HepG2 (cell line): ENCODE data around the gene C2orf15. TPM values are rescaled to one million over a fixed set of nuclear protein-coding genes. Genes with fewer than 3 reads are reported as not detected.
A peak's percentile ranks its signal among the peaks of the same experiment; 100 is the strongest.

Experiments
- HNRNPH1 ChIP-seq: fragments of 200-400 bp; formaldehyde crosslinking; optimal IDR thresholded peaks from 2 replicates; pipeline ENCODE3; 2017; ENCODE audit warnings: mild to moderate bottlenecking, low read depth, low read length
- POGZ ChIP-seq: sonication (generic); formaldehyde crosslinking; IDR thresholded peaks from 2 replicates; pipeline ENCODE4 v1.4.0; 2020; ENCODE audit warnings: mild to moderate bottlenecking, missing genetic modification reagents
- RBM39 ChIP-seq: fragments of 200-400 bp; formaldehyde crosslinking; IDR thresholded peaks from one replicate; pipeline ENCODE4 v1.6.1; 2018; ENCODE audit warnings: antibody characterized with exemption, mild to moderate bottlenecking, low read depth, low read length; ENCODE audit not compliant: poor library complexity, severe bottlenecking
- SNAPC4 ChIP-seq: sonication (generic); formaldehyde crosslinking; IDR thresholded peaks from 2 replicates; pipeline ENCODE4 v1.4.0; 2020; ENCODE audit warnings: mild to moderate bottlenecking, missing genetic modification reagents
- SUZ12 ChIP-seq: fragments of 150-350 bp; IDR thresholded peaks from 2 replicates; pipeline ENCODE4 v1.6.1; 2014; ENCODE audit warnings: low read depth, low read length
- TRIM24 ChIP-seq: sonication (generic); formaldehyde crosslinking; IDR thresholded peaks from 2 replicates; pipeline ENCODE4 v1.8.0; 2022; ENCODE audit warnings: mild to moderate bottlenecking, missing genetic modification reagents
- ZFAT ChIP-seq: sonication (generic); formaldehyde crosslinking; conservative IDR thresholded peaks from 2 replicates; pipeline ENCODE4 v1.8.1; 2023; ENCODE audit warnings: missing genetic modification reagents, inconsistent platforms
- ZNF256 ChIP-seq: sonication (generic); formaldehyde crosslinking; conservative IDR thresholded peaks from 2 replicates; pipeline ENCODE4 v1.4.0; 2020; ENCODE audit warnings: missing genetic modification reagents
- ZNF280B ChIP-seq: sonication (generic); formaldehyde crosslinking; IDR thresholded peaks from 2 replicates; pipeline ENCODE4 v1.5.0; 2020; ENCODE audit warnings: missing genetic modification reagents, mild to moderate bottlenecking, borderline replicate concordance
- ZNF3 ChIP-seq: IDR thresholded peaks from 2 replicates; pipeline ENCODE4 v1.7.0; 2017; ENCODE audit warnings: inconsistent platforms
- ZNF563 ChIP-seq: sonication (generic); formaldehyde crosslinking; IDR thresholded peaks from 2 replicates; pipeline ENCODE4 v1.8.0; 2022; ENCODE audit warnings: mild to moderate bottlenecking, moderate library complexity, missing genetic modification reagents
- ZNF687 ChIP-seq: sonication (generic); formaldehyde crosslinking; IDR thresholded peaks from 2 replicates; pipeline ENCODE4 v1.5.1; 2020; ENCODE audit warnings: mild to moderate bottlenecking, missing genetic modification reagents, moderate library complexity
- ZNF746 ChIP-seq: sonication (generic); formaldehyde crosslinking; IDR thresholded peaks from 2 replicates; pipeline ENCODE4 v1.8.0; 2022; ENCODE audit warnings: mild to moderate bottlenecking, missing genetic modification reagents
- ZNF768 ChIP-seq: sonication (generic); formaldehyde crosslinking; IDR thresholded peaks from 2 replicates; pipeline ENCODE4 v1.4.0; 2020; ENCODE audit warnings: missing genetic modification reagents
- ZSCAN30 ChIP-seq: sonication (generic); formaldehyde crosslinking; IDR thresholded peaks from 2 replicates; pipeline ENCODE4 v1.5.0; 2020; ENCODE audit warnings: mild to moderate bottlenecking, missing genetic modification reagents
- ZUFSP ChIP-seq: sonication (generic); formaldehyde crosslinking; IDR thresholded peaks from 2 replicates; pipeline ENCODE4 v1.9.0; 2021; ENCODE audit warnings: missing genetic modification reagents, mild to moderate bottlenecking, borderline replicate concordance
- polyA plus RNA-seq, 8 experiments: library from polyadenylated mRNA; depleted of rRNA in 3 of 8; stranded (reverse) in 7 of 8; unstranded in 1 of 8; fragments of >200 nt; fragmentation: Illumina TruSeq in 4 of 8; extraction: Trizol in 4 of 8; gene quantifications; 2 replicates each; pipeline versions ENCODE4 v1.2.1 to v1.2.3, GENCODE V29; 2011 to 2016; ENCODE audit warnings: low read depth in 4 of 8, missing spikeins in 1 of 8, mixed read lengths in 1 of 8; ENCODE audit not compliant: insufficient read depth in 1 of 8
- total RNA-seq, 5 experiments: library from RNA; depleted of rRNA; stranded (reverse); fragments of >200 nt; fragmentation: Illumina TruSeq; extraction: Trizol; gene quantifications; 2 replicates each; pipeline ENCODE4 v1.2.3, GENCODE V29; 2016; ENCODE audit warnings: low read depth in 1 of 5

Gene C2orf15
- total and polyA plus RNA-seq, 2 of the 13 experiments (the other 11 are each of a cell fraction or from before 2014, with no cell fraction given), result 5.5 to 8.3 TPM

- TF ChIP-seq ZNF280B (CRISPR knock-in tag), result peak; percentile 99
- TF ChIP-seq ZNF3, result no peak
- no peak for TF ChIP-seq SNAPC4 (CRISPR knock-in tag)
- TF ChIP-seq ZNF746, result peak; percentile 89
- peak; percentile 98 for TF ChIP-seq POGZ
- 0 out of 2 replicates have a peak, but pooled peaks have one; percentile 18 for TF ChIP-seq ZSCAN30
- peak; percentile 68; the same call in 1 of the 2 replicates for TF ChIP-seq ZFAT (CRISPR knock-in tag)
- TF ChIP-seq ZNF687 (CRISPR knock-in tag), result peak; percentile 100
- TF ChIP-seq HNRNPH1, result no peak
- TF ChIP-seq ZNF256, result peak; percentile 92
- peak; percentile 92 for TF ChIP-seq RBM39
- TF ChIP-seq ZNF563, result peak; percentile 97
- no peak for TF ChIP-seq ZUFSP (CRISPR knock-in tag)
- TF ChIP-seq TRIM24 (CRISPR knock-in tag), result no peak
- peak; percentile 83; the same call in 1 of the 2 replicates for TF ChIP-seq ZNF768
- peak; percentile 57 for TF ChIP-seq SUZ12
Observed at GRCh38 chr2:99154643-99155536, 13.4 kb downstream of the C2orf15 start, which contains the start of the genes LIPT1 and TSGA10 (continued).
